CMK (cell line): ENCODE data around the gene DNAH11.
"Not testable (repeated sequence)": the region's sequence is repeated elsewhere in the genome, so short reads cannot be mapped to it uniquely, and the experiment has no call there.

Experiments used
- DNase-seq: peaks from one replicate; pipeline ENCODE4 v3.0.0-alpha.2; 2010; ENCODE audit warnings: low read depth

Gene DNAH11

GRCh38 chr7:21718391-21718790 lies 175.6 kb downstream of the DNAH11 start:
- no peak for DNase-seq

GRCh38 chr7:21719846-21720245 lies 177.0 kb downstream of the DNAH11 start:
- DNase-seq: no peak

DNA sequence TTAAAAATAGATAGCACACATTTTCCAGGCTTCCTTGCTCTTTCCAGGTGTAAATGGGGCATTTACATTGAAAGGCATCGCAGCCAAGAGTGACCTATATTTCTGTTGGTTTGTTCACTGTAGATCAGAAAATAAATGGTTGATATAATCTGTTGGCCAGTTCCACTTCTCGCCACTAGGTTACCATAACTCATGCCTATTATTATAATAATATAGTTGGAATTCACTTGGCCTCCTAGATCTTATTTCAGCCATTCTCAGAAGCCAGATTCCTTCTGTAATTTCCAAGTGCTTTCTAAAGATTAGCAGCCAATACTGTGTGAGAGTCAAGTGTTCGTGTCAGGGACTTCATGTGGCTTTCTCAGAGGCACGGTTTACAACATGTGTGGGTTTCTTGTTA lies 179.5 kb downstream of the DNAH11 start:
- DNase-seq: no peak

DNA sequence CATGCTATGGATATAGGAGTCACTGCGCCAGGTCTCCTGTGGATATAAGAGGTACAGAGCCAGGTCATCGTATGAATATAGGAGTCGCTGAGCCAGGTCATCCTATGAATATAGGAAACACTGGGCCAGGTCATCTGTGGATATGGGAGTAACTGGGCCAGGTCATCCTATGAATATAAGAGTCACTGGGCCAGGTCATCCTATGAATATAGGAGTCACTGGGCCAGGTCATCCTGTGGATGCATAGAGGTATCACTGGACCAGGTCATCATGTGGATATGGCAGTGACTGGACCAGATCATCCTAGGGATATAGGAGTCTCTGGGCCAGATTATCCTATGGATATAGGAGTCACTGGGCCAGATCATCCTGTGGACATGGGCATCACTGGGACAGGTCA lies 181.7 kb downstream of the DNAH11 start:
- DNase-seq: no peak

DNA sequence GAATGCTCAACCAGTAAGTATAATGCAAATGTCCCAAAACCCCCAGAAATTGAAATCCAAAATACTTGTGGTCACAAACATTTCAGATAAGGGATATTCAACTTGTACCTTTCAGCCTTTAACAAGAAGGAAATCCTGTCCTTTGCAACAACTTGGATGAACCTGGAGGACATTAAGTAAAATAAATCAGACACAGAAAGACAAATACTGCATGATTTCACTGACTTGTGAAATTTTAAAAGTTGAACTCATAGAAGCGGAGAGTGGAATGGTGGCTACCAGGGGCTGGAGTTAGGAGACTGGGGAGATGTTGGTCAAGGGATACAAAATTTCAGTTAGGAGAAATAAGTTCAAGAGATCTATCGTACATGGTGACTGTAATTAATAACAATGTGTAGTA lies 187.6 kb downstream of the DNAH11 start:
- no peak for DNase-seq

DNA sequence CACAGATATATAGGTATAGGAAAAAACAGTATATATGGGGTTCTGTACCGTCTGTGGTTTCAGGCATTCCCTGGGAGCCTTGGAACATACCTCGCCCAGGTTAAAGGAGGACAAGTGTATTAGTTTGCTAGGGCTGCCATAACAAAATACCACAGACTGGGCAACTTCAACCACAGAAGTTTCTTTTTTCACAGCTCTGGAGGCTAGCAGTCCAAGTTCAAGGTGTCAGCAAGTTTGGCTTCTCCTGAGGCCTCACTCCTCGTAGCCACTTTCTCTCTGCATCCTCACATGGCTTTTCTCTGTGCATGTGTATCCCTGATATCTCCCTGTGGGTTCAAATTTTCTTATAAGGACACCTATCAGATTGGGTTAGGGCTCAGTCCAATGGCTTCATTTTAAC lies 189.1 kb downstream of the DNAH11 start:
- no peak for DNase-seq

DNA sequence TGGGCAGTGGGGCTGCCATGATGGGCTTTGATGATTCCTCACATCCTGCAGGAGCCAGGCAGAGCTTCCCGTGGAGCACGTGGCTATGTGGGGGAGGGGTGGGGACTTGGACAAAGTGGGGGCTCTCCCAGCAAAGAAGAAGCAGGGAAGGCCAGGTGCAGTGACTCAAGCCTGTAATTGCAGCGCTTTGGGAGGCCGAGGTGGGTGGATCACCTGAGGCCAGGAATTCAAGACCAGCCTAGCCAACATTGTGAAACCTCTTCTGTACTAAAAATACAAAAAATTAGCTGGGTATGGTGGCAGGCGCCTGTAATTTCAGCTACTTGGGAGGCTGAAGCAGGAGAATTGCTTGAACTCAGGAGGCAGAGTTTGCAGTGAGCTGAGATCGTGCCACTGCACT lies 190.1 kb downstream of the DNAH11 start:
- not testable (repeated sequence) for DNase-seq

- no peak for DNase-seq
These were observed 191.0 kb downstream of the DNAH11 start for GRCh38 chr7:21733837-21734236.

DNA sequence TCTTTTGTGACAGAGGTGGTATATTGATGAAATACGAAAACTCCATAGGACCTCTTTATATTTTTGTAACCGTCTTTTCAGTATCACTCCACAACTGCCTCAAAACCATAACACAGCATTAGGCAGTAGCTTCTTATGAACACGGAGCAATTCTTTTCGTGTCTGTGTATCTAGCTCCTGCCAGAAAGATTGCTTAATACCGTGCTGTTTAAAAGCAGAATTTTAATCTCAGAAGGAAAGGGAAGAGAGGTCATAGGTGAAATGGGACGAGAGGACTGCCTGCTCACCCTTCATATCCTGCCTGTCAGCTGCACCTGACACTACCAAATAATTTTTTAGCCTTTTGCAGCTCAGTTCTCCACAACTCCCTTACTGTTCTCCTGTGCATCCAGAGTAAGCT lies 200.7 kb downstream of the DNAH11 start:
- DNase-seq: no peak

- DNase-seq: no peak
These were observed 204.1 kb downstream of the DNAH11 start for GRCh38 chr7:21746949-21747348.

DNA sequence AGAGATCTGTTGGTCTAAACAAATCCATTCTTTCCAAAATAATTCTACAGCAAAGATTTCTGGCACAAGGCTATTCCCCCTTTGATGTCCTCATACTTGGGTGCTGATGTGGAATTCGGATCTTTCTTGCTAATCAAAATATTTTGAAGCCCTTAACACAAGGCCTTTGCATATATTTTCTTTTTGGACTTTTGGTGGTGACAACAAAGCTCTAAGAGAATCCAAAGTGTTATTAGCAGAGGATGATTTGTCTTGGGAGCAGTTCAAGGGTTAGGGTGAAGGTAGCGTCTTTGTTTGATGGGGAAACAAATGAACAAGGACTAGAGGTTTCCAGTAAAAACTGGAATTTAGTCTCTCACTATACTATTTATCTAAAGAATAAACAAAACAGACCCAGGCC lies 205.0 kb downstream of the DNAH11 start:
- no peak for DNase-seq

GRCh38 chr7:21749378-21749777 lies 206.5 kb downstream of the DNAH11 start:
- no peak for DNase-seq

DNA sequence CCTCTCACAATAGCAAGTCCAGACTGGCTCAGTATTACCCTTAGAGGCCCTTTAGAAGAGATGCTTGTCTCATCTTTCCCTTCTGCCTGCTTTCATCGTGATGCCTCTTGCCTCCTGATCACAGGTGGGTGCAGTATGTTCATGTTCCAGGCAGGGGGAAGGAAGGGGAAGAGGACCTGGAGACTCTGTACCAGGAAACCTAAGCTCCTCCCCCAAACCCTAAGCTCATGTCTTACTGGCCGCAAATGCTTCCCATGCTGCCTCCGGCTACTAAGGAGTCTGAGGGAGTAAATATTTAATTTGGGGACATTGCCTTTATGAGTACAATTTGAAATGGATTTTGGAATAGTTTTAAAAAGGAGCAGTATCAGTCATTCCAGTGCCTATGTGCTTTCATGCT lies 210.2 kb downstream of the DNAH11 start:
- no peak for DNase-seq

GRCh38 chr7:21754963-21755362 lies 212.1 kb downstream of the DNAH11 start:
- DNase-seq: no peak

GRCh38 chr7:21757537-21758282 lies 214.9 kb downstream of the DNAH11 start:
- DNase-seq: no peak

DNA sequence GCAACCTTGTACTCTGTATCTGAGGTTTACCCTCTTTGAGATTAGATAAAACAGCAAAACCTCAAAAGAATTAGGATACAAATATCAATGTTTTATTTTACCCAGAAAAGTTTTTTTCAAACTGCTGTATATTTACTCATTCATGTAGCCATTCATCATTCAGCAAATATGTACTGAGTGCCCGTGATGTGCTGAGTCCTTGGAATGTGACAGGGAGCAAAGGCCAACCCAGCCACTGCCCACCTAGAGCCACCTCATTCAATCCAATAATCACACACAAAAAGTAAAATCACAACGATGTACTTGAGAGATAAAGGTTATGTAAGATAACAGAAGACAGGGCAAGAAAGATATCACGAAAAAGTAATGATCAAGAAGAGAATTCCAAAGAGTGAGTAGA lies 215.4 kb downstream of the DNAH11 start:
- DNase-seq: no peak

DNA sequence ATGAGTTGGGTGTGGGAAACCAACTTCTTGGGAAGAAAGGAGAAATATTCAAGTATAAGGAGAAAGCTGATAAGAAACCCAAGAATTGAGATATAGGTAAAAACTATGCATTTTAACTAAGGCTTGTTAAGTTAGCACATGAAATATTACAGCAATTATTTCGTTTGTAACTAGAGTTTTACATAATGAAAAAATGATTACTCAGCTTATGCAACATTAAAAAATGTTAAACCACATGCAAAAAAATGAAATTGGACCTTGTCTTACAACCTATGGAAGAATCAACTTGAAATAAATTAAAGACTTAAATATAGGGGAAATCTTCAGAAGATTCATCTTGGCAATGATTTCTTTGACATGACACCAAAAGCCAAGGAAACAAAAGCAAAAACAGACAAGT lies 219.6 kb downstream of the DNAH11 start:
- no peak for DNase-seq

- no peak for DNase-seq
These were observed 221.0 kb downstream of the DNAH11 start for GRCh38 chr7:21763818-21764217.

- DNase-seq: no peak
These were observed 223.4 kb downstream of the DNAH11 start for GRCh38 chr7:21766218-21766617.

- DNase-seq: peak; percentile 2
These were observed 224.6 kb downstream of the DNAH11 start for GRCh38 chr7:21767300-21767900.

GRCh38 chr7:21768279-21768678 lies 225.4 kb downstream of the DNAH11 start:
- no peak for DNase-seq

- DNase-seq: no peak
These were observed 228.4 kb downstream of the DNAH11 start for GRCh38 chr7:21771266-21771665.

DNA sequence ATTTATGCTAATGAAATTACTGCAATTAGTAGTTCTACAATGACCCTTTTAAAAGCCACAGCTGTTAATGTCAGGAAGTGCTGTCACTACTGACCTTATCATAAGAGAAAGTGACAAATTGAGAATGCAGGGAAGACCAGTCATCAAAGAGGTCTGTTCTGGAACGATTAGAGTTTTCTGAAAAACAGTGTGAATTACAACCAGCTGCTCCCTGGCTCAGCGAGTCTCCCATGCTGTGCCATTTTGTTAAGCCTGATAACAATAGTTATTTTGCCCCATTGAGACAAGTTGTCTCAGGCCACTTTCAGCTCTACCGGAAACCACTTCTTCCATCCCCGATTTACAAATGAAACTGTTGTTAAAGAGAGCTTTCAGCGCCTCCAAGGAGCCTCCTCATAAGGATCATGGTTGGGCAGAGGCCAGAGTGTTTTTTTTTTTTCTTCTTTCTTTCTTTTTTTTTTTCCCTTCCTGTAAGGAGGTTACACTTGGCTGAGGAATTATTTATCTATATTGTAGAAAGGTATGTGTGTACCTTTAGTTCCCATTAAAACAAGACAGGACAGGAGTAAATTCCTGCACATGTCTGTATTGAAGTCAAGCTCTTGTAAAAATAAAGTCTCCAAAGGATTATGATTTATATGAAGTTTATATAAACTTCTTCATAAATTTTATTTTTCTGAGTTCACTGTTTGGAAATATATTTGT lies 229.2 kb downstream of the DNAH11 start:
- DNase-seq: peak; percentile 35
